Neural cell (in vitro differentiated cells): ENCODE data around the gene GJA3. TPM values are rescaled to one million over a fixed set of nuclear protein-coding genes. Genes with fewer than 3 reads are reported as not detected.

Experiments
- H2AFZ ChIP-seq: fragments of 200-600, 300-800 bp; sonication (generic), shearing (Covaris generic); 2 replicates; pipeline ENCODE4 v1.6.0; 2014; ENCODE audit warnings: low read depth, mild to moderate bottlenecking, antibody characterized with exemption, low read length, moderate library complexity
- H3F3A ChIP-seq: fragments of 200-600 bp; shearing (Covaris generic); 2 replicates; pipeline ENCODE4 v1.6.1; 2016; ENCODE audit warnings: mild to moderate bottlenecking, moderate library complexity, mixed read lengths, antibody characterized with exemption, low read length; ENCODE audit not compliant: insufficient read depth, poor library complexity, severe bottlenecking
- H3K27ac ChIP-seq: fragments of 200-600, 300-800 bp; sonication (generic), shearing (Covaris generic); 2 replicates; pipeline ENCODE4 v1.5.1; 2014; ENCODE audit warnings: mild to moderate bottlenecking, low read length, moderate library complexity
- H3K27me3 ChIP-seq: fragments of 300-800, 200-600 bp; sonication (generic), shearing (Covaris generic); 2 replicates; pipeline ENCODE4 v1.6.0; 2014; ENCODE audit warnings: mild to moderate bottlenecking, low read depth, low read length, moderate library complexity; ENCODE audit not compliant: insufficient read depth
- H3K36me3 ChIP-seq: fragments of 300-800, 200-600 bp; sonication (generic), shearing (Covaris generic); 2 replicates; pipeline ENCODE4 v1.5.1; 2014; ENCODE audit warnings: mild to moderate bottlenecking, antibody characterized with exemption, low read length, moderate library complexity; ENCODE audit not compliant: insufficient read depth
- H3K4me2 ChIP-seq: fragments of 300-800, 200-600 bp; sonication (generic), shearing (Covaris generic); 2 replicates; pipeline ENCODE4 v1.6.0; 2014; ENCODE audit warnings: mild to moderate bottlenecking, low read length
- H3K4me3 ChIP-seq: fragments of 300-800, 200-600 bp; sonication (generic), shearing (Covaris generic); 2 replicates; pipeline ENCODE4 v1.5.1; 2014; ENCODE audit warnings: mild to moderate bottlenecking, low read length, moderate library complexity
- H3K79me2 ChIP-seq: fragments of 200-600 bp; shearing (Covaris generic); replicated peaks from 2 replicates; pipeline ENCODE4 v1.6.0; 2014; ENCODE audit warnings: mild to moderate bottlenecking, low read length, moderate library complexity; ENCODE audit not compliant: insufficient read depth
- H3K9ac ChIP-seq: fragments of 300-800, 200-600 bp; sonication (generic), shearing (Covaris generic); 2 replicates; pipeline ENCODE4 v1.6.1; 2016; ENCODE audit warnings: mild to moderate bottlenecking, low read length, mixed read lengths
- H3K9me2 ChIP-seq: fragments of 200-600 bp; shearing (Covaris generic); 2 replicates; pipeline ENCODE4 v1.6.1; 2016; ENCODE audit warnings: mild to moderate bottlenecking, low read length, mixed read lengths; ENCODE audit not compliant: insufficient read depth
- H3K9me3 ChIP-seq: fragments of 200-600, 300-800 bp; sonication (generic), shearing (Covaris generic); 2 replicates; pipeline ENCODE4 v1.6.1; 2016; ENCODE audit warnings: mild to moderate bottlenecking, mixed run types, low read length, moderate library complexity, mixed read lengths
- H4K20me1 ChIP-seq: fragments of 200-600 bp; shearing (Covaris generic); 2 replicates; pipeline ENCODE4 v1.6.1; 2016; ENCODE audit warnings: mild to moderate bottlenecking, mixed run types; ENCODE audit not compliant: insufficient read depth
- EP300 ChIP-seq: fragments of 450-650 bp; conservative IDR thresholded peaks from 2 replicates; pipeline ENCODE4 v1.6.1; 2014; ENCODE audit warnings: antibody characterized with exemption, mild to moderate bottlenecking, moderate library complexity; ENCODE audit not compliant: poor library complexity, severe bottlenecking
- EZH2 ChIP-seq: fragments of 200-600, 300-800 bp; shearing (Covaris generic), sonication (generic); IDR thresholded peaks from 2 replicates; pipeline ENCODE4 v1.6.1; 2014; ENCODE audit warnings: antibody characterized with exemption, low read length, borderline replicate concordance, mild to moderate bottlenecking; ENCODE audit not compliant: insufficient read depth, poor library complexity, severe bottlenecking
- MXI1 ChIP-seq: fragments of 450-650 bp; conservative IDR thresholded peaks from 2 replicates; pipeline ENCODE4 v1.6.1; 2014; ENCODE audit warnings: antibody characterized with exemption, mild to moderate bottlenecking; ENCODE audit not compliant: poor library complexity, severe bottlenecking
- POLR2AphosphoS5 ChIP-seq: IDR thresholded peaks from 2 replicates; pipeline ENCODE4 v1.6.1; 2012
- RAD21 ChIP-seq: fragments of 450-650 bp; conservative IDR thresholded peaks from 2 replicates; pipeline ENCODE4 v1.6.1; 2014; ENCODE audit warnings: antibody characterized with exemption, mild to moderate bottlenecking, moderate library complexity
- SMC3 ChIP-seq: fragments of 450-650 bp; conservative IDR thresholded peaks from 2 replicates; pipeline ENCODE4 v1.6.1; 2014; ENCODE audit warnings: antibody characterized with exemption, mild to moderate bottlenecking, moderate library complexity; ENCODE audit not compliant: poor library complexity
- TAF1 ChIP-seq: IDR thresholded peaks from 2 replicates; pipeline ENCODE4 v1.6.1; 2012; ENCODE audit warnings: low read depth
- polyA plus RNA-seq: library from polyadenylated mRNA; depleted of rRNA; stranded (reverse); fragments of >200 nt; gene quantifications from 2 replicates; pipeline ENCODE4 v1.2.3, GENCODE V29; 2014
- TF ChIP-seq, protein P1 (sequence below): fragments of 450-650 bp; IDR thresholded peaks from 2 replicates; pipeline ENCODE4 v1.5.1; 2014; ENCODE audit warnings: antibody characterized with exemption, mild to moderate bottlenecking, moderate library complexity; ENCODE audit not compliant: poor library complexity, severe bottlenecking
- TF ChIP-seq, protein P2 (sequence below): IDR thresholded peaks from 2 replicates; pipeline ENCODE4 v1.6.1; 2012; ENCODE audit warnings: borderline replicate concordance

GJA3 gene
- polyA plus RNA-seq, 1 donor from 2014 or later, result not detected

DNA sequence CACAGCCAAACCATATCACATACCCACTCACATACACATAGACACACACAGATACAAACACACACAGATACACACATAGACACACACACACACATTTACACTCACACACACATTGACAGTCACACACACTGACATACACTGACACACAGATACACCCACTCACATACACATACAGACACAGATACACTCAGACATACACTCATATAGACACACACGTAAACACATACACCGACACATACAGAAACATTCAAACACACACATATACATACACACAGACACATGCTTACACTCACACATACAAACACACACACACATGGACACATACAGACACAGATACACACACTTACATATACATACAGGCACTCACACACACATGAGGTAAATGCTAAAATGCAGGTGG is 30.2 kb downstream of the GJA3 start:
- Histone ChIP-seq H3K9ac (no peak overlapping the region), H3K36me3 (no peaks in the 10 kb centered on the region), H3K4me2 (no peak overlapping the region), H3K9me2 (no peaks in the 10 kb centered on the region), H3K27ac (no peak overlapping the region), H3K9me3 (no peaks in the 10 kb centered on the region), H3K27me3 (peaks cover 36% of the 10 kb centered on the region), H3F3A (no peaks in the 10 kb centered on the region), H3K4me3 (no peak overlapping the region), H2AFZ (no peak overlapping the region), H4K20me1 (no peaks in the 10 kb centered on the region), H3K79me2 (no peaks in the 10 kb centered on the region)
- no peak for TF ChIP-seq EZH2
- no peak for TF ChIP-seq TAF1
- no peak for TF ChIP-seq SMC3

DNA sequence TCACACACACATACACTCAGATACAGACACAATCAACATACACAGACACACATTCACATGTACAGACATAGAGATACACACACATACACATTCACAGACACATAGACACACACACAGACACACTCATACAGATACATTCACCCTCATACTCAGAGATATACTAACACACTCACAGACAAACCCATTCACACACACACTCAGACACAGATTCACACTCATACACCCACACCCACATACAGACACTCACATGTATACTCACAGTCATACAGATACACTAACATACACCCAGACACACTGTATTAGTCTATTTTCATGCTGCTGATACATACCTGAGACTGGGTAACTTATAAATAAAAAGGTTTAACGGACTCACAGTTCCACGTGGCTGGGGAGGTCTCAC is 30.8 kb downstream of the GJA3 start:
- TF ChIP-seq EZH2 (no peak), EP300 (no peak), MXI1 (no peak), RAD21 (no peak), SMC3 (no peak)
- TF ChIP-seq, protein P1, sequence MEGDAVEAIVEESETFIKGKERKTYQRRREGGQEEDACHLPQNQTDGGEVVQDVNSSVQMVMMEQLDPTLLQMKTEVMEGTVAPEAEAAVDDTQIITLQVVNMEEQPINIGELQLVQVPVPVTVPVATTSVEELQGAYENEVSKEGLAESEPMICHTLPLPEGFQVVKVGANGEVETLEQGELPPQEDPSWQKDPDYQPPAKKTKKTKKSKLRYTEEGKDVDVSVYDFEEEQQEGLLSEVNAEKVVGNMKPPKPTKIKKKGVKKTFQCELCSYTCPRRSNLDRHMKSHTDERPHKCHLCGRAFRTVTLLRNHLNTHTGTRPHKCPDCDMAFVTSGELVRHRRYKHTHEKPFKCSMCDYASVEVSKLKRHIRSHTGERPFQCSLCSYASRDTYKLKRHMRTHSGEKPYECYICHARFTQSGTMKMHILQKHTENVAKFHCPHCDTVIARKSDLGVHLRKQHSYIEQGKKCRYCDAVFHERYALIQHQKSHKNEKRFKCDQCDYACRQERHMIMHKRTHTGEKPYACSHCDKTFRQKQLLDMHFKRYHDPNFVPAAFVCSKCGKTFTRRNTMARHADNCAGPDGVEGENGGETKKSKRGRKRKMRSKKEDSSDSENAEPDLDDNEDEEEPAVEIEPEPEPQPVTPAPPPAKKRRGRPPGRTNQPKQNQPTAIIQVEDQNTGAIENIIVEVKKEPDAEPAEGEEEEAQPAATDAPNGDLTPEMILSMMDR, result no peak
- TF ChIP-seq, protein P2, sequence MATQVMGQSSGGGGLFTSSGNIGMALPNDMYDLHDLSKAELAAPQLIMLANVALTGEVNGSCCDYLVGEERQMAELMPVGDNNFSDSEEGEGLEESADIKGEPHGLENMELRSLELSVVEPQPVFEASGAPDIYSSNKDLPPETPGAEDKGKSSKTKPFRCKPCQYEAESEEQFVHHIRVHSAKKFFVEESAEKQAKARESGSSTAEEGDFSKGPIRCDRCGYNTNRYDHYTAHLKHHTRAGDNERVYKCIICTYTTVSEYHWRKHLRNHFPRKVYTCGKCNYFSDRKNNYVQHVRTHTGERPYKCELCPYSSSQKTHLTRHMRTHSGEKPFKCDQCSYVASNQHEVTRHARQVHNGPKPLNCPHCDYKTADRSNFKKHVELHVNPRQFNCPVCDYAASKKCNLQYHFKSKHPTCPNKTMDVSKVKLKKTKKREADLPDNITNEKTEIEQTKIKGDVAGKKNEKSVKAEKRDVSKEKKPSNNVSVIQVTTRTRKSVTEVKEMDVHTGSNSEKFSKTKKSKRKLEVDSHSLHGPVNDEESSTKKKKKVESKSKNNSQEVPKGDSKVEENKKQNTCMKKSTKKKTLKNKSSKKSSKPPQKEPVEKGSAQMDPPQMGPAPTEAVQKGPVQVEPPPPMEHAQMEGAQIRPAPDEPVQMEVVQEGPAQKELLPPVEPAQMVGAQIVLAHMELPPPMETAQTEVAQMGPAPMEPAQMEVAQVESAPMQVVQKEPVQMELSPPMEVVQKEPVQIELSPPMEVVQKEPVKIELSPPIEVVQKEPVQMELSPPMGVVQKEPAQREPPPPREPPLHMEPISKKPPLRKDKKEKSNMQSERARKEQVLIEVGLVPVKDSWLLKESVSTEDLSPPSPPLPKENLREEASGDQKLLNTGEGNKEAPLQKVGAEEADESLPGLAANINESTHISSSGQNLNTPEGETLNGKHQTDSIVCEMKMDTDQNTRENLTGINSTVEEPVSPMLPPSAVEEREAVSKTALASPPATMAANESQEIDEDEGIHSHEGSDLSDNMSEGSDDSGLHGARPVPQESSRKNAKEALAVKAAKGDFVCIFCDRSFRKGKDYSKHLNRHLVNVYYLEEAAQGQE, result no peak
- Histone ChIP-seq H3K9ac (no peak overlapping the region), H3K4me2 (no peak overlapping the region), H3F3A (no peaks in the 10 kb centered on the region), H3K79me2 (no peaks in the 10 kb centered on the region), H3K27ac (no peak overlapping the region), H3K9me2 (no peaks in the 10 kb centered on the region), H3K36me3 (no peaks in the 10 kb centered on the region), H2AFZ (no peak overlapping the region), H4K20me1 (no peaks in the 10 kb centered on the region), H3K9me3 (no peaks in the 10 kb centered on the region), H3K4me3 (no peak overlapping the region), H3K27me3 (peaks cover 36% of the 10 kb centered on the region)

DNA sequence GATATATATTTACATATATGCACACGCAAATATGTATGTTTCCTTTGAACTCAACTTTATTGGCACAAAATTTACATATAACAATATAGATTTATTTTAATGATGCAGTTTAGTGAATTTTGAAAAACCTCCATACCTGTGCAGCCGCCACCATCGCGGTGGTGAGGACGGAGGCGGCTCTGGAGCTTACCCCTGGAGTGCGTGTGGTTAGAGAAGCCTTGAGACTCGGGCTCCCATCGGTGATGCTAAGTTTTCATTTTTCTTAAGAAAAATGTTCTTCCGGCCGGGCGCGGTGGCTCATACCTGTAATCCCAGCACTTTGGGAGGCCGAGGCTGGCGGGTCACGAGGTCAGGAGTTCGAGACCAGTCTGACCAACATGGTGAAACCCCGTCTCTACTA is 31.8 kb downstream of the GJA3 start:
- Histone ChIP-seq H3K9me3 (no peaks in the 10 kb centered on the region), H3K27ac (no peak overlapping the region), H3K9me2 (no peaks in the 10 kb centered on the region), H3K4me3 (peak overlapping the region; percentile 40), H3K4me2 (no peak overlapping the region), H3F3A (no peaks in the 10 kb centered on the region), H4K20me1 (no peaks in the 10 kb centered on the region), H3K9ac (no peak overlapping the region), H2AFZ (no peak overlapping the region), H3K79me2 (no peaks in the 10 kb centered on the region), H3K36me3 (no peaks in the 10 kb centered on the region), H3K27me3 (peaks cover 36% of the 10 kb centered on the region)
- TF ChIP-seq POLR2AphosphoS5, result no peak
- TF ChIP-seq RAD21, result no peak
- no peak for TF ChIP-seq SMC3
- no peak for TF ChIP-seq MXI1
- TF ChIP-seq TAF1, result no peak
- TF ChIP-seq EP300, result no peak
- TF ChIP-seq, protein P2, result no peak
- TF ChIP-seq EZH2, result no peak
- TF ChIP-seq, protein P1, result no peak
